Stomach (tissue), 9 donors: ENCODE data around the gene IWS1. TPM values are rescaled to one million over a fixed set of nuclear protein-coding genes. Genes with fewer than 3 reads are reported as not detected.

Source experiments
- DNase-seq, 2 donors: peaks; one replicate each; pipeline versions ENCODE4 v3.0.0 to v3.0.0-alpha.2; 2013 to 2019
- H3K27ac ChIP-seq, 5 donors: fragments of 200-600 bp in 4 of 5; sonication (generic) in 4 of 5; one replicate each; pipeline ENCODE4 v1.5.1; 2013 to 2019; ENCODE audit warnings: mild to moderate bottlenecking in 1 of 5, moderate library complexity in 1 of 5
- H3K27me3 ChIP-seq, 3 donors: fragments of 200-600 bp; sonication (generic); one replicate each; pipeline ENCODE4 v1.5.1; 2017 to 2019; ENCODE audit warnings: mixed run types in 1 of 3
- H3K36me3 ChIP-seq, 4 donors: fragments of 200-600 bp; sonication (generic); 1 replicate in 3 of 4; 2 replicates in 1 of 4; pipeline ENCODE4 v1.5.1; 2016 to 2019
- H3K4me1 ChIP-seq, 4 donors: fragments of 200-600 bp; sonication (generic); one replicate each; pipeline ENCODE4 v1.5.1; 2016 to 2019
- H3K4me3 ChIP-seq, 4 donors: fragments of 200-600 bp; sonication (generic) in 3 of 4; one replicate each; pipeline ENCODE4 v1.5.1; 2016 to 2019; ENCODE audit warnings: mild to moderate bottlenecking in 1 of 4
- H3K9me3 ChIP-seq, 4 donors: fragments of 200-600 bp; sonication (generic); one replicate each; pipeline ENCODE4 v1.5.1; 2016 to 2019
- EP300 ChIP-seq: sonication (generic); formaldehyde crosslinking; IDR thresholded peaks from one replicate; pipeline ENCODE4 v1.6.1; 2017; ENCODE audit warnings: antibody characterized with exemption
- POLR2A ChIP-seq, 4 donors: fragments of 450-650 bp; IDR thresholded peaks; one replicate each; pipeline ENCODE4 v1.6.1; 2016; ENCODE audit warnings: antibody characterized with exemption in 4 of 4, control low read depth in 2 of 4, mild to moderate bottlenecking in 1 of 4, moderate library complexity in 1 of 4
- POLR2AphosphoS5 ChIP-seq, 3 donors: sonication (generic); formaldehyde crosslinking; IDR thresholded peaks; one replicate each; pipeline ENCODE4 v1.6.1; 2016; ENCODE audit warnings: antibody characterized with exemption in 3 of 3
- WGBS, 5 donors: extraction: QIAGEN DNeasy Blood & Tissue Kit in 3 of 5; methylation state at CpG; one replicate each; pipeline versions ENCODE4 v1.1.5 to v1.1.7; 2013 to 2018; 5-methylcytosine and 5-hydroxymethylcytosine counted together
- intact Hi-C: fragments of 100-400 bp; cut with DNase I; formaldehyde crosslinking; loops from one replicate; pipeline ENCODE4 v1.15.1; 2023; ENCODE audit warnings: low total_unique reads
- polyA plus RNA-seq, 3 donors: library from polyadenylated mRNA; stranded (reverse); fragments of 200-250 nt; gene quantifications; one replicate each; pipeline ENCODE4 v1.2.3, GENCODE V29; 2013
- total RNA-seq, 5 donors: library from RNA; depleted of rRNA; stranded (reverse); fragments of >200 nt; gene quantifications; one replicate each; pipeline versions ENCODE4 v1.1.0 to v1.2.3, GENCODE V29; 2014 to 2016
- TF ChIP-seq, protein P1 (sequence below), 7 experiments: fragments of 450-650 bp in 4 of 7; fragments of 200-600 bp in 3 of 7; sonication (generic) in 3 of 7; IDR thresholded peaks; one replicate each; pipeline ENCODE4 v1.5.1; 2016 to 2019; ENCODE audit warnings: antibody characterized with exemption in 7 of 7, control low read depth in 2 of 7, mild to moderate bottlenecking in 1 of 7
- donor health status: healthy with polysubstance abuse.
- donor health status: Bipolar disorder and iron deficiency.
- donor health status: healthy.

Gene IWS1
- total and polyA plus RNA-seq, 8 donors, result 18.7 to 145 (median 36.4) TPM

DNA sequence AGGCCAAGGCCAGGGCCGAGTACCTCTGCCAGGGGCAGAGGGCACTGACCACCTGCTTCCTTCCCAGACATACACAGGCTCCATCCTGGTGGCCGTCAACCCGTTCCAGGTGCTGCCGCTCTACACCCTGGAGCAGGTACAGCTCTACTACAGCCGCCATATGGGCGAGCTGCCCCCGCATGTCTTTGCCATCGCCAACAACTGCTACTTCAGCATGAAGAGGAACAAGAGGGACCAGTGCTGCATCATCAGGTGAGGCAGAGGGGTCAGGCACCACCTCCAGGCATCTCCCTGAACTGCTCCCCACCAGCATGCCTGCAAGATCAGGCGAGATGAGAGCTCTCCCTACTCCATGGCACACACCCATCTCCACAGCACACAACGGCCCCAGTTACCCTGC lies 40.3 kb upstream of the IWS1 start:
- 84 to 88% (median 86%) methylated on average over 9 to 10 of the region's 10 CpGs for WGBS, 5 donors
- H3K27me3 ChIP-seq, result peaks cover 0 to 6% (median 0%) of the 10 kb centered on the region in 3 donors
- H3K27ac ChIP-seq, result no peak overlapping the region
- intact Hi-C loops, result no loop called here
- no peak for DNase-seq
- H3K9me3 ChIP-seq, result no peaks in the 10 kb centered on the region
- no peak overlapping the region for H3K4me3 ChIP-seq
- H3K4me1 ChIP-seq, result no peaks in the 10 kb centered on the region
- no peaks in the 10 kb centered on the region for H3K36me3 ChIP-seq
- TF ChIP-seq EP300, result no peak
- no peak for TF ChIP-seq POLR2AphosphoS5 (IDR thresholded peaks at IDR 0.05)
- TF ChIP-seq, protein P1, sequence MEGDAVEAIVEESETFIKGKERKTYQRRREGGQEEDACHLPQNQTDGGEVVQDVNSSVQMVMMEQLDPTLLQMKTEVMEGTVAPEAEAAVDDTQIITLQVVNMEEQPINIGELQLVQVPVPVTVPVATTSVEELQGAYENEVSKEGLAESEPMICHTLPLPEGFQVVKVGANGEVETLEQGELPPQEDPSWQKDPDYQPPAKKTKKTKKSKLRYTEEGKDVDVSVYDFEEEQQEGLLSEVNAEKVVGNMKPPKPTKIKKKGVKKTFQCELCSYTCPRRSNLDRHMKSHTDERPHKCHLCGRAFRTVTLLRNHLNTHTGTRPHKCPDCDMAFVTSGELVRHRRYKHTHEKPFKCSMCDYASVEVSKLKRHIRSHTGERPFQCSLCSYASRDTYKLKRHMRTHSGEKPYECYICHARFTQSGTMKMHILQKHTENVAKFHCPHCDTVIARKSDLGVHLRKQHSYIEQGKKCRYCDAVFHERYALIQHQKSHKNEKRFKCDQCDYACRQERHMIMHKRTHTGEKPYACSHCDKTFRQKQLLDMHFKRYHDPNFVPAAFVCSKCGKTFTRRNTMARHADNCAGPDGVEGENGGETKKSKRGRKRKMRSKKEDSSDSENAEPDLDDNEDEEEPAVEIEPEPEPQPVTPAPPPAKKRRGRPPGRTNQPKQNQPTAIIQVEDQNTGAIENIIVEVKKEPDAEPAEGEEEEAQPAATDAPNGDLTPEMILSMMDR (IDR thresholded peaks at IDR 0.05), result no peak
- no peak for TF ChIP-seq POLR2A (IDR thresholded peaks at IDR 0.05)

DNA sequence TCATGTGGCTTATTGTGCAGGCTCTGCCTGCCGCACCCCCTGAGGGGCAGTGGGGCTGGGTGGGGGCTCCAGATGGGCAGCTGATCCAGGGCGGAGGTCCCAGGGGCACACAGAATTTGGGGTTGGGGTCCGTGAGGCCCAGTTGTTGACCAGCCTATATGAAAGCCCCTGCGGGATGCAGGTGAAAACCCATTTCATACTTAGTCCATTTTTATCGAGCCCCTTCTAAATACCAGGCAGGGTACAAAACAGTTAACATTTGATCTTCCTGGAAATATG lies 39.8 kb upstream of the IWS1 start:
- Histone ChIP-seq H3K9me3 (no peaks in the 10 kb centered on the region), H3K4me1 (no peaks in the 10 kb centered on the region), H3K27me3 (peaks cover 0 to 6% (median 0%) of the 10 kb centered on the region in 3 donors), H3K36me3 (no peaks in the 10 kb centered on the region), H3K4me3 (no peak overlapping the region), H3K27ac (no peak overlapping the region)
- WGBS, 5 donors, result 90 to 100% (median 95%) methylated on average over 5 of the region's 5 CpGs
- DNase-seq, result no peak
- intact Hi-C loops, result no loop called here
- TF ChIP-seq POLR2AphosphoS5 (IDR thresholded peaks at IDR 0.05), result no peak
- no peak for TF ChIP-seq EP300
- no peak for TF ChIP-seq POLR2A (IDR thresholded peaks at IDR 0.05)
- TF ChIP-seq, protein P1 (IDR thresholded peaks at IDR 0.05), result no peak

DNA sequence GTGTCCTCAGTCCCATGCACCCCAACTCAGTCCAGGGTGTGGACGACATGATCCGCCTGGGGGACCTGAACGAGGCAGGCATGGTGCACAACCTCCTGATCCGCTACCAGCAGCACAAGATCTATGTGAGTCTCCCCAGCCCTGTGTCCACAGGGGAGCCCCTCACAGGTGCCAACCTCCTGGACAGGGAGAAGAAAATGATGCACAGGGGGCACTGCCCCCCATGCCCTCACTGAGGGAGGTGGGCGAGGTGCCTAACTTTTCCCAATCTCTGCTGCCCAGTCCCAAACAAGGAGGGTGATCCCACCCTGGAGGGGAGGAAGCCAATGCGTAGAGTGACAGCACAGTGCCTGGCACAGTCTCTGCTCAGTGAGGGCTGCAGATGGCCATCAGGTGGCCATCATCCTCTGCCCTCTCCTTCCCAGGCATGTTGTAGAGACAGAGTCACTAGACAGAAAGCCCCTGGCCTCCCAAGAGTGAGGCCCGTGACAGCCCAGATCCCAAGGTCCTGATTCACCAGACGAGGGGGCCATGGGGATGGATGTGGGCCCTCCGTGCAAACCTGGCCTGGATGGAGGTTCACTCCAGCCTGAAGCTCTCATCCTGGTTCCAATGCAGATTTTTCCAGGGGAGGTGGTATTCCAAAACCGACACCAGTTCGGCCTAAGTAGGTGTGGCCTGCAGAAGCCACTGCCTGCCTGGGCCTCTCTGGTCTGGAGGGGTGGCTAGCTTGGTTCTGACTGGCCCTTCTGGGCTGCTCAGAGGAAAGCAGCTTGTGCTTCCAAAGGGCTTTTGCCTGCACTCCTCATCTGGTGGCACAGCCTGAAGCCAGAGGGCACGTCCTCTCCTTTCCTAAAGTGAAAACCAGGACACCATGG lies 39.2 kb upstream of the IWS1 start:
- TF ChIP-seq POLR2AphosphoS5 (IDR thresholded peaks at IDR 0.05), result no peak
- TF ChIP-seq EP300, result no peak
- TF ChIP-seq, protein P1 (IDR thresholded peaks at IDR 0.05), result no peak
- TF ChIP-seq POLR2A (IDR thresholded peaks at IDR 0.05), result no peak
- intact Hi-C loops, result no loop called here
- no peaks in the 10 kb centered on the region for H3K4me1 ChIP-seq
- no peak overlapping the region for H3K27ac ChIP-seq
- H3K4me3 ChIP-seq, result no peak overlapping the region
- peaks cover 0 to 6% (median 0%) of the 10 kb centered on the region in 3 donors for H3K27me3 ChIP-seq
- H3K36me3 ChIP-seq, result no peaks in the 10 kb centered on the region
- H3K9me3 ChIP-seq, result no peaks in the 10 kb centered on the region
- WGBS, 5 donors, result 88 to 98% (median 90%) methylated on average over 8 to 12 of the region's 12 CpGs
- no peak for DNase-seq

DNA sequence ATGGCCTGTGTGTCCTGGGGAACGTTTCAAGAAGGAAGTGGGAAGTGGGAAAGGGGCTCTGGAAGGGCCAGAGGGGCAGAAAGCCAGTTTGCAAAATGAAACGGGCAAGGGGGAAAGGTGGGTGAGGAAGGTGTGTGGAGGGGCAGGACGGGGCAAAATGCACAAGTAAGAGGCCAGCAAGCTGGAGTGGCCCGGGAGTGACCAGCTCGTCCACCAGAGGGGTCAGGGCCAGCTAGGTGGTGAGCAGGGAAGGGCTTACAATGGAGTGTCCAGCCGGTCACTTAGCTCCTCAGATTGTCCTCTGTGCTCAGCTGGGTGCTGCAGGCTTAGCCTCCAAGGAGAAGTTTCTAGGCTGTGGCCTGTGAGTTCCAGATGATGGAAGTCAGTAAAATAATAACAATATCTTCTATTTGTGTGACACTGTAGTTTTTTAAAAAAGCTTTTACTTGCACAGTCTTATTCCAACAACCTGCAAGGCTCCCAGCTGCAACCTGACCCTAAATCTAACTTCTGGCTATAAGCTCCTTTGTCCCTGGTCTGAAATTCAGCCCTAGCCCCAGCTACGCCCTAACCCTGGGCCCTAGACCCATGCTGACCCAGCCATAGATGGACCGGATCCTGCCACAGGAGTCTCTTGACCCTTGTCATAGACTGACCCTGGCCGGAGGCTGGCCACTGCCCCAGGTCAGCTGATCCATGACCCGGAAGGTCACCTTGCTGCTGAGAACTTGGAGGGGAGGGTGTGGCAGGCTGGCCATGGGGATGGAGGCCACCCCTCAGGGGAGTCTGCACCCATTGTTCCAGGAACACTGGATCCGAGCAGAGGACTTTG lies 38.4 kb upstream of the IWS1 start:
- no peak overlapping the region for H3K27ac ChIP-seq
- no peaks in the 10 kb centered on the region for H3K36me3 ChIP-seq
- no peak for DNase-seq
- H3K4me3 ChIP-seq, result no peak overlapping the region
- intact Hi-C loops, result no loop called here
- 77 to 90% (median 82%) methylated on average over 8 to 11 of the region's 11 CpGs for WGBS, 5 donors
- H3K4me1 ChIP-seq, result no peaks in the 10 kb centered on the region
- no peak for TF ChIP-seq POLR2AphosphoS5 (IDR thresholded peaks at IDR 0.05)
- TF ChIP-seq EP300, result no peak
- no peak for TF ChIP-seq POLR2A (IDR thresholded peaks at IDR 0.05)
- TF ChIP-seq, protein P1 (IDR thresholded peaks at IDR 0.05), result no peak
- no peaks in the 10 kb centered on the region for H3K9me3 ChIP-seq
- peaks cover 0 to 6% (median 0%) of the 10 kb centered on the region in 3 donors for H3K27me3 ChIP-seq
